ENCODE measurements around the gene PAQR4. TPM values are rescaled to one million over a fixed set of nuclear protein-coding genes. Genes with fewer than 3 reads are reported as not detected.

The PAQR4 gene
- total and polyA plus RNA-seq, 2 of the 13 experiments (the other 11 are each of a cell fraction or from before 2014, with no cell fraction given), result 15.9 to 24.8 TPM

DNA sequence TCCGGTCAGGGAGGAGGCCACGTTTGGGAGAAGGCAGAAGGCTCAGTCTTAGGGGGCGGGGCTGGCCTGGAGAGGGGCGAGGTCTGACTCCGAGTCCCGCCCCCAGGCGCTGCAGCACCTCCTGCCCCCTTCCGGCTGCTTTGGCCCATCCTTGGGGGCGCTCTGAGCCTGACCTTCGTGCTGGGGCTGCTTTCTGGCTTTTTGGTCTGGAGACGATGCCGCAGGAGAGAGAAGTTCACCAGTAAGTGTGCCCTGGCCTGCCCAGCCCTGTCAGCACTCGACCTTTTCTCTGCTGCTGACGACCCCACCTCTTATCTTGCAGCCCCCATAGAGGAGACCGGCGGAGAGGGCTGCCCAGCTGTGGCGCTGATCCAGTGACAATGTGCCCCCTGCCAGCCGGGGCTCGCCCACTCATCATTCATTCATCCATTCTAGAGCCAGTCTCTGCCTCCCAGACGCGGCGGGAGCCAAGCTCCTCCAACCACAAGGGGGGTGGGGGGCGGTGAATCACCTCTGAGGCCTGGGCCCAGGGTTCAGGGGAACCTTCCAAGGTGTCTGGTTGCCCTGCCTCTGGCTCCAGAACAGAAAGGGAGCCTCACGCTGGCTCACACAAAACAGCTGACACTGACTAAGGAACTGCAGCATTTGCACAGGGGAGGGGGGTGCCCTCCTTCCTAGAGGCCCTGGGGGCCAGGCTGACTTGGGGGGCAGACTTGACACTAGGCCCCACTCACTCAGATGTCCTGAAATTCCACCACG lies 52.5 kb downstream of the PAQR4 start (continued):
- TF ChIP-seq SALL1 (CRISPR knock-in tag; IDR thresholded peaks at IDR 0.05) (peak; percentile 8; the same call in 1 of the 2 replicates), ZNF598 (CRISPR knock-in tag; IDR thresholded peaks at IDR 0.05; ENCODE audit: borderline replicate concordance) (0 out of 2 replicates have a peak, but pooled peaks have one; percentile 51), ZNF501 (CRISPR knock-in tag; IDR thresholded peaks at IDR 0.05) (peak; percentile 6; the same call in 1 of the 2 replicates), SALL2 (CRISPR knock-in tag; IDR thresholded peaks at IDR 0.05) (0 out of 2 replicates have a peak, but pooled peaks have one; percentile 14), GTF3A (CRISPR knock-in tag; conservative IDR thresholded peaks at IDR 0.05) (0 out of 2 replicates have a peak, but pooled peaks have one; percentile 7), HNF4G (IDR thresholded peaks at IDR 0.05; ENCODE audit: borderline replicate concordance, low read depth, low read length) (peak; percentile 25; the same call in 1 of the 2 replicates), HNF4G (CRISPR knock-in tag; IDR thresholded peaks at IDR 0.05; ENCODE audit: borderline replicate concordance, low read depth) (no peak), ZFP82 (CRISPR knock-in tag; IDR thresholded peaks at IDR 0.05; ENCODE audit: borderline replicate concordance) (peak; percentile 32; the same call in 1 of the 2 replicates), AGO1 (IDR thresholded peaks at IDR 0.05; ENCODE audit: low read depth, low read length, poor library complexity, severe bottlenecking) (peak; percentile 5), TAF1 (CRISPR knock-in tag; IDR thresholded peaks at IDR 0.05) (no peak; the same call in 1 of the 2 replicates), ZNF468 (CRISPR knock-in tag; IDR thresholded peaks at IDR 0.05) (0 out of 2 replicates have a peak, but pooled peaks have one; percentile 50), SP1 (IDR thresholded peaks at IDR 0.05) (no peak), SP1 (CRISPR knock-in tag; IDR thresholded peaks at IDR 0.05) (peak; percentile 16; the same call in 1 of the 2 replicates), TMF1 (CRISPR knock-in tag; IDR thresholded peaks at IDR 0.05; ENCODE audit: low read depth) (no peak), TAF15 (IDR thresholded peaks at IDR 0.05; ENCODE audit: low read depth, low read length, poor library complexity, severe bottlenecking) (peak; percentile 18), ZNF547 (CRISPR knock-in tag; IDR thresholded peaks at IDR 0.05) (no peak), STAG1 (CRISPR knock-in tag; IDR thresholded peaks at IDR 0.05) (0 out of 2 replicates have a peak, but pooled peaks have one; percentile 7), SOX5 (CRISPR knock-in tag; IDR thresholded peaks at IDR 0.05; ENCODE audit: borderline replicate concordance) (no peak)
- TF ChIP-seq, protein P1, sequence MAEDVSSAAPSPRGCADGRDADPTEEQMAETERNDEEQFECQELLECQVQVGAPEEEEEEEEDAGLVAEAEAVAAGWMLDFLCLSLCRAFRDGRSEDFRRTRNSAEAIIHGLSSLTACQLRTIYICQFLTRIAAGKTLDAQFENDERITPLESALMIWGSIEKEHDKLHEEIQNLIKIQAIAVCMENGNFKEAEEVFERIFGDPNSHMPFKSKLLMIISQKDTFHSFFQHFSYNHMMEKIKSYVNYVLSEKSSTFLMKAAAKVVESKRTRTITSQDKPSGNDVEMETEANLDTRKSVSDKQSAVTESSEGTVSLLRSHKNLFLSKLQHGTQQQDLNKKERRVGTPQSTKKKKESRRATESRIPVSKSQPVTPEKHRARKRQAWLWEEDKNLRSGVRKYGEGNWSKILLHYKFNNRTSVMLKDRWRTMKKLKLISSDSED (CRISPR knock-in tag; IDR thresholded peaks at IDR 0.05), result 0 out of 2 replicates have a peak, but pooled peaks have one; percentile 30
- TF ChIP-seq, protein P2, sequence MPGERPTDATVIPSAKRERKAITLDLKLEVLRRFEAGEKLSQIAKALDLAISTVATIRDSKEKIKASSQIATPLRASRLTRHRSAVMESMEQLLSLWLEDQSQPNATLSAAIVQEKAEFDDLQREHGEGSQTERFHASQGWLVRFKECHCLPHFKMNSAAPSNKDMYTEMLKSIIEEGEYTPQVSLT (CRISPR knock-in tag; IDR thresholded peaks at IDR 0.05; ENCODE audit: borderline replicate concordance, low read depth), result 0 out of 2 replicates have a peak, but pooled peaks have one; percentile 70
- TF ChIP-seq, protein P3, sequence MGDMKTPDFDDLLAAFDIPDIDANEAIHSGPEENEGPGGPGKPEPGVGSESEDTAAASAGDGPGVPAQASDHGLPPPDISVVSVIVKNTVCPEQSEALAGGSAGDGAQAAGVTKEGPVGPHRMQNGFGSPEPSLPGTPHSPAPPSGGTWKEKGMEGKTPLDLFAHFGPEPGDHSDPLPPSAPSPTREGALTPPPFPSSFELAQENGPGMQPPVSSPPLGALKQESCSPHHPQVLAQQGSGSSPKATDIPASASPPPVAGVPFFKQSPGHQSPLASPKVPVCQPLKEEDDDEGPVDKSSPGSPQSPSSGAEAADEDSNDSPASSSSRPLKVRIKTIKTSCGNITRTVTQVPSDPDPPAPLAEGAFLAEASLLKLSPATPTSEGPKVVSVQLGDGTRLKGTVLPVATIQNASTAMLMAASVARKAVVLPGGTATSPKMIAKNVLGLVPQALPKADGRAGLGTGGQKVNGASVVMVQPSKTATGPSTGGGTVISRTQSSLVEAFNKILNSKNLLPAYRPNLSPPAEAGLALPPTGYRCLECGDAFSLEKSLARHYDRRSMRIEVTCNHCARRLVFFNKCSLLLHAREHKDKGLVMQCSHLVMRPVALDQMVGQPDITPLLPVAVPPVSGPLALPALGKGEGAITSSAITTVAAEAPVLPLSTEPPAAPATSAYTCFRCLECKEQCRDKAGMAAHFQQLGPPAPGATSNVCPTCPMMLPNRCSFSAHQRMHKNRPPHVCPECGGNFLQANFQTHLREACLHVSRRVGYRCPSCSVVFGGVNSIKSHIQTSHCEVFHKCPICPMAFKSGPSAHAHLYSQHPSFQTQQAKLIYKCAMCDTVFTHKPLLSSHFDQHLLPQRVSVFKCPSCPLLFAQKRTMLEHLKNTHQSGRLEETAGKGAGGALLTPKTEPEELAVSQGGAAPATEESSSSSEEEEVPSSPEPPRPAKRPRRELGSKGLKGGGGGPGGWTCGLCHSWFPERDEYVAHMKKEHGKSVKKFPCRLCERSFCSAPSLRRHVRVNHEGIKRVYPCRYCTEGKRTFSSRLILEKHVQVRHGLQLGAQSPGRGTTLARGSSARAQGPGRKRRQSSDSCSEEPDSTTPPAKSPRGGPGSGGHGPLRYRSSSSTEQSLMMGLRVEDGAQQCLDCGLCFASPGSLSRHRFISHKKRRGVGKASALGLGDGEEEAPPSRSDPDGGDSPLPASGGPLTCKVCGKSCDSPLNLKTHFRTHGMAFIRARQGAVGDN (CRISPR knock-in tag; IDR thresholded peaks at IDR 0.05), result peak; percentile 43
- TF ChIP-seq, protein P4, sequence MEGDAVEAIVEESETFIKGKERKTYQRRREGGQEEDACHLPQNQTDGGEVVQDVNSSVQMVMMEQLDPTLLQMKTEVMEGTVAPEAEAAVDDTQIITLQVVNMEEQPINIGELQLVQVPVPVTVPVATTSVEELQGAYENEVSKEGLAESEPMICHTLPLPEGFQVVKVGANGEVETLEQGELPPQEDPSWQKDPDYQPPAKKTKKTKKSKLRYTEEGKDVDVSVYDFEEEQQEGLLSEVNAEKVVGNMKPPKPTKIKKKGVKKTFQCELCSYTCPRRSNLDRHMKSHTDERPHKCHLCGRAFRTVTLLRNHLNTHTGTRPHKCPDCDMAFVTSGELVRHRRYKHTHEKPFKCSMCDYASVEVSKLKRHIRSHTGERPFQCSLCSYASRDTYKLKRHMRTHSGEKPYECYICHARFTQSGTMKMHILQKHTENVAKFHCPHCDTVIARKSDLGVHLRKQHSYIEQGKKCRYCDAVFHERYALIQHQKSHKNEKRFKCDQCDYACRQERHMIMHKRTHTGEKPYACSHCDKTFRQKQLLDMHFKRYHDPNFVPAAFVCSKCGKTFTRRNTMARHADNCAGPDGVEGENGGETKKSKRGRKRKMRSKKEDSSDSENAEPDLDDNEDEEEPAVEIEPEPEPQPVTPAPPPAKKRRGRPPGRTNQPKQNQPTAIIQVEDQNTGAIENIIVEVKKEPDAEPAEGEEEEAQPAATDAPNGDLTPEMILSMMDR (CRISPR knock-in tag; IDR thresholded peaks at IDR 0.05), result peak; percentile 70
